Smooth muscle cell (in vitro differentiated cells): ENCODE measurements around the gene TRAF7. TPM values are rescaled to one million over a fixed set of nuclear protein-coding genes. Genes with fewer than 3 reads are reported as not detected.

Experiments used
- DNase-seq: peaks from one replicate; lab custom pipeline; 2025; ENCODE audit not compliant: unreplicated experiment; lab: John Stamatoyannopoulos, UW
- H2AFZ ChIP-seq: fragments of 200-600 bp; sonication (generic); 2 replicates; pipeline ENCODE4 v1.6.0; 2016; ENCODE audit warnings: antibody characterized with exemption, low read depth, mild to moderate bottlenecking
- H3F3A ChIP-seq: fragments of 200-600 bp; sonication (generic); 2 replicates; pipeline ENCODE4 v1.6.0; 2017; ENCODE audit warnings: antibody characterized with exemption, low read depth
- H3K27ac ChIP-seq: fragments of 200-600 bp; sonication (generic); 2 replicates; pipeline ENCODE4 v1.5.1; 2016; ENCODE audit warnings: low read depth, mild to moderate bottlenecking
- H3K27me3 ChIP-seq: fragments of 200-600 bp; sonication (generic); 2 replicates; pipeline ENCODE4 v1.6.1; 2016; ENCODE audit warnings: low read depth, mild to moderate bottlenecking
- H3K36me3 ChIP-seq: fragments of 200-600 bp; sonication (generic); 2 replicates; pipeline ENCODE4 v1.5.1; 2016; ENCODE audit warnings: low read depth
- H3K4me1 ChIP-seq: fragments of 200-600 bp; sonication (generic); 2 replicates; pipeline ENCODE4 v1.5.1; 2016; ENCODE audit warnings: low read depth
- H3K4me2 ChIP-seq: fragments of 200-600 bp; sonication (generic); 2 replicates; pipeline ENCODE4 v1.6.0; 2016; ENCODE audit warnings: mild to moderate bottlenecking
- H3K4me3 ChIP-seq: fragments of 200-600 bp; sonication (generic); 2 replicates; pipeline ENCODE4 v1.5.1; 2016; ENCODE audit warnings: mild to moderate bottlenecking
- H3K79me2 ChIP-seq: fragments of 200-600 bp; sonication (generic); 2 replicates; pipeline ENCODE4 v1.6.0; 2016; ENCODE audit warnings: low read depth, mild to moderate bottlenecking
- H3K9ac ChIP-seq: fragments of 200-600 bp; sonication (generic); 2 replicates; pipeline ENCODE4 v1.6.0; 2016; ENCODE audit warnings: low read depth
- H3K9me3 ChIP-seq: fragments of 200-600 bp; sonication (generic); replicated peaks from 2 replicates; pipeline ENCODE4 v1.5.1; 2016; ENCODE audit warnings: low read depth
- H4K20me1 ChIP-seq: fragments of 200-600 bp; sonication (generic); 2 replicates; pipeline ENCODE4 v1.6.0; 2016; ENCODE audit warnings: low read depth
- WGBS: methylation state at CpG from one replicate; pipeline ENCODE4 v1.1.7; 2016; ENCODE audit warnings: low lambda C conversion rate; 5-methylcytosine and 5-hydroxymethylcytosine counted together
- polyA plus RNA-seq: library from polyadenylated mRNA; unstranded; fragments of >200 nt; fragmentation: Nextera tagmentation; extraction: Ambion mirVana; gene quantifications from 2 replicates; pipeline ENCODE4 v1.2.1, GENCODE V29; 2016
- total RNA-seq: library from RNA; depleted of rRNA; stranded (reverse); fragments of >200 nt; gene quantifications from 2 replicates; pipeline ENCODE4 v1.2.3, GENCODE V29; 2014
- TF ChIP-seq, protein P1 (sequence below): fragments of 200-600 bp; sonication (generic); IDR thresholded peaks from 2 replicates; pipeline ENCODE4 v1.5.1; 2017; ENCODE audit warnings: borderline replicate concordance, mild to moderate bottlenecking, antibody characterized with exemption; ENCODE audit not compliant: insufficient read depth, poor library complexity, severe bottlenecking

The TRAF7 gene
- total and polyA plus RNA-seq, 2 experiments from 2014 or later: 27.5 to 52.6 TPM

DNA sequence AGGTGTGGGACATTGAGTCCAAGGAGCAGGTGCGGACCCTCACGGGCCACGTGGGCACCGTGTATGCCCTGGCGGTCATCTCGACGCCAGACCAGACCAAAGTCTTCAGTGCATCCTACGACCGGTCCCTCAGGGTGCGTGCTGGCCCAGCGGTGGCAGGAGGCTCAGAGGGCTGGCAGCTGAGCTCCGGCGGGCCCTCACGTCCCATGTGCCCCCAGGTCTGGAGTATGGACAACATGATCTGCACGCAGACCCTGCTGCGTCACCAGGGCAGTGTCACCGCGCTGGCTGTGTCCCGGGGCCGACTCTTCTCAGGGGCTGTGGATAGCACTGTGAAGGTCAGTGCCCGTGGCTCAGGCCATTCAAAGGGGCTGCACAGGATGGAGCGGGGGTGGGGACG is 20.5 kb downstream of the TRAF7 start:
- H3K4me2 ChIP-seq: no peak overlapping the region
- no peak overlapping the region for H2AFZ ChIP-seq
- no peaks in the 10 kb centered on the region for H3K4me1 ChIP-seq
- no peak overlapping the region for H3K9ac ChIP-seq
- no peaks in the 10 kb centered on the region for H3F3A ChIP-seq
- no peaks in the 10 kb centered on the region for H3K27me3 ChIP-seq
- H3K4me3 ChIP-seq: no peak overlapping the region
- no peaks in the 10 kb centered on the region for H3K79me2 ChIP-seq
- TF ChIP-seq, protein P1, sequence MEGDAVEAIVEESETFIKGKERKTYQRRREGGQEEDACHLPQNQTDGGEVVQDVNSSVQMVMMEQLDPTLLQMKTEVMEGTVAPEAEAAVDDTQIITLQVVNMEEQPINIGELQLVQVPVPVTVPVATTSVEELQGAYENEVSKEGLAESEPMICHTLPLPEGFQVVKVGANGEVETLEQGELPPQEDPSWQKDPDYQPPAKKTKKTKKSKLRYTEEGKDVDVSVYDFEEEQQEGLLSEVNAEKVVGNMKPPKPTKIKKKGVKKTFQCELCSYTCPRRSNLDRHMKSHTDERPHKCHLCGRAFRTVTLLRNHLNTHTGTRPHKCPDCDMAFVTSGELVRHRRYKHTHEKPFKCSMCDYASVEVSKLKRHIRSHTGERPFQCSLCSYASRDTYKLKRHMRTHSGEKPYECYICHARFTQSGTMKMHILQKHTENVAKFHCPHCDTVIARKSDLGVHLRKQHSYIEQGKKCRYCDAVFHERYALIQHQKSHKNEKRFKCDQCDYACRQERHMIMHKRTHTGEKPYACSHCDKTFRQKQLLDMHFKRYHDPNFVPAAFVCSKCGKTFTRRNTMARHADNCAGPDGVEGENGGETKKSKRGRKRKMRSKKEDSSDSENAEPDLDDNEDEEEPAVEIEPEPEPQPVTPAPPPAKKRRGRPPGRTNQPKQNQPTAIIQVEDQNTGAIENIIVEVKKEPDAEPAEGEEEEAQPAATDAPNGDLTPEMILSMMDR: no peak
- H3K36me3 ChIP-seq: no peaks in the 10 kb centered on the region
- no peak overlapping the region for H3K27ac ChIP-seq
- no peaks in the 10 kb centered on the region for H3K9me3 ChIP-seq
- WGBS: 98% methylated on average over 23 of the region's 23 CpGs
- DNase-seq: no peak
- H4K20me1 ChIP-seq: no peaks in the 10 kb centered on the region

DNA sequence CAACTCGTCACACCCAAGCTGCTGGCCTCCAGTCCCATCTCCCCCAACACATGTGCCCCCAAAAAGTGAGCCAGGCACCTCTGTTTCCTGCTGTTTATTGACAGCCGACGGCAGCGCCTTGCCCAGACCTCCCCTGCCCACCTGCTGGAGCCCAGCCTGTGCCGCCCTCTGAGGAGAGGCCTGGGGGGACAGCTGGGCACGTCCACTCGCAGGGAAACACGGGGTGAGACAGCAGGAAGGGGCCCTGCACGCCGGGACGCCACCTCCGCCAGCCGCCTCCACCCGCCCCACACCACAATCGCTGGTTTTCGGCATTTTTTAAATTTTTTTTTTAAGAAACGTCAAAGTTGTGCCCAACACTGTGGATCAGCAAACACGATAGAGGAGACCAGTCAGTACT is 21.5 kb downstream of the TRAF7 start:
- WGBS: 97% methylated on average over 18 of the region's 18 CpGs

DNA sequence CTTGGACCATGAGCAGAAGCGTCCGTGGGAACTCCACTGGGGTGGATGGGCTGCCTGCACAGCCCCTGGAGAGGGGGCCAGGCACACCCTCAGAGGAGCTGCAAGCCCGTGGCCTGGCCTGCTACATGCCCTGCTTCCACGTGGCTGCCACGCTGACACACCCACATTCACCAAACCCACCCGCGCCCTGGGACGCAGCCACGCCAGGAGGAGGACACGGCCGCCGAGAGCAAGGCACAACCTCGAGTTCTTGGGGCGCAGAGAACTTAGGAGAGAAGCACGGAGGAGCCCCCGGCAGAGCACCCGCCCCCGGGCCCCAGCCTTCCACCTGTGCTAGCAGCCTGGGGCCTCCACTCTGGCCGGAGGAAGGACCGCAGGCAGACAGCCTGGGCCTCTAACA is 22.0 kb downstream of the TRAF7 start:
- WGBS: 96% methylated on average over 17 of the region's 20 CpGs
- Histone ChIP-seq H3K4me3 (no peak overlapping the region), H3K4me2 (no peak overlapping the region), H3K36me3 (no peaks in the 10 kb centered on the region), H3K27me3 (no peaks in the 10 kb centered on the region), H3K9ac (no peak overlapping the region), H3F3A (no peaks in the 10 kb centered on the region), H3K4me1 (no peaks in the 10 kb centered on the region), H3K27ac (no peak overlapping the region), H3K79me2 (no peaks in the 10 kb centered on the region), H3K9me3 (no peaks in the 10 kb centered on the region), H2AFZ (no peak overlapping the region), H4K20me1 (no peaks in the 10 kb centered on the region)
- TF ChIP-seq, protein P1: no peak
- DNase-seq: no peak

More for the DNA sequence above, 21.5 kb downstream of the TRAF7 start:
- Histone ChIP-seq H2AFZ (no peak overlapping the region), H3K36me3 (no peaks in the 10 kb centered on the region), H3K4me3 (no peak overlapping the region), H3F3A (no peaks in the 10 kb centered on the region), H4K20me1 (no peaks in the 10 kb centered on the region), H3K27me3 (no peaks in the 10 kb centered on the region), H3K4me2 (no peak overlapping the region), H3K9ac (no peak overlapping the region), H3K79me2 (no peaks in the 10 kb centered on the region), H3K4me1 (no peaks in the 10 kb centered on the region), H3K27ac (no peak overlapping the region), H3K9me3 (no peaks in the 10 kb centered on the region)
- TF ChIP-seq, protein P1: no peak
- DNase-seq: no peak

DNA sequence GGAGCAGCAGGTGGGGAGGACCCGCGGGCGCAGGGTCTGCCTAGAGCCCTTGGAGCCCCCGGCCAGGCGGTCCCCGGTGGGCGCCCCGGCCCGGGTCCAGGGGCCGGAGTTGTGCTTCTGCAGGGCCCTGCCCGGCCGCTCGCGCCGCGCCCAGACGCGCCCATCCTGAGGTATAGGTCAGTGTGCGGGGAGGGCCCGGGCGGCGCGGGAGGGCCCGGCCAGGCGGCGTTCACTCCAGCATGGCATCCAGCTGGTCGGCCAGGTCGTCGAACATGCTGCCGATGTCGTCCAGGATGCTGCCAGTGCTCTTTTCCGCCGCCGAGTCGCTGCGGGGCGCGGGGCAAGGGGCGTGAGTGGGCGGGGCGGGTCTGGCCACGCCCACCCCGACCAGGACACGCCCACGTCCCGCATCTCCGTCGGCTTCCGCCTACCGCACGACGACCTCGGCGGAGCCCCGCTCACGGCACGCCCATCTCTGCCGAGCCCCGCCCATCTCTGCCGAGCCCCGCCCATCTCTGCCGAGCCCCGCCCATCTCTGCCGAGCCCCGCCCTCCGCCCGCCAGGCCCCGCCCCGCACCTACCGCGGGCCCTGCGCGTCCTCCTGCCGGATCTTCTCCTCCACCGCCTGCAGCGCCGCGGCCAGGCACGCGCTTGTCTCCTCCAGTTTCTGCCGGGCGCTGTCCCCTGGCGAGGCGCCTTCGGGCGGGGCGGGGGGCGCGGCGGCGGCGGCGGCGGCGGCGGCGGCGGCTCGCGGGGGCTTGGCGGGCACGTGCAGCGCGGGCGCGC is 22.9 kb downstream of the TRAF7 start:
- Histone ChIP-seq H3K9me3 (no peaks in the 10 kb centered on the region), H3K4me3 (no peak overlapping the region), H3K79me2 (no peaks in the 10 kb centered on the region), H3K27me3 (no peaks in the 10 kb centered on the region), H2AFZ (no peak overlapping the region), H3K36me3 (no peaks in the 10 kb centered on the region), H3K4me2 (no peak overlapping the region), H3K4me1 (no peaks in the 10 kb centered on the region), H3K9ac (no peak overlapping the region), H3K27ac (no peak overlapping the region), H4K20me1 (no peaks in the 10 kb centered on the region), H3F3A (no peaks in the 10 kb centered on the region)
- no peak for DNase-seq
- WGBS: 95% methylated on average over 24 of the region's 106 CpGs
- TF ChIP-seq, protein P1: no peak
